PFSK-1 (cell line): ENCODE measurements around the gene MIS18A.

Source experiments
- FOXP2 ChIP-seq: optimal IDR thresholded peaks from 2 replicates; pipeline ENCODE3; 2011; ENCODE audit warnings: borderline replicate concordance, control low read depth, inconsistent platforms; ENCODE audit not compliant: insufficient read depth; ENCODE audit errors: extremely low read length, extremely low read depth
- POLR2AphosphoS5 ChIP-seq: IDR thresholded peaks from 2 replicates; pipeline ENCODE4 v1.6.1; 2012; ENCODE audit warnings: low read depth, mild to moderate bottlenecking, control low read depth, low read length, moderate library complexity
- REST ChIP-seq, 2 experiments: IDR thresholded peaks; 2 replicates each; pipeline versions ENCODE4 v1.6.1 to v1.8.0; 2011 to 2012; ENCODE audit warnings: low read depth in 2 of 2, low read length in 2 of 2, control low read depth in 1 of 2, inconsistent platforms in 1 of 2, mild to moderate bottlenecking in 1 of 2, moderate library complexity in 1 of 2; ENCODE audit not compliant: insufficient read depth in 1 of 2
- TAF1 ChIP-seq: IDR thresholded peaks from 2 replicates; pipeline ENCODE4 v1.6.1; 2012; ENCODE audit warnings: low read length, control low read depth, borderline replicate concordance; ENCODE audit not compliant: insufficient read depth

GRCh38 chr21:32278103-32278502 is 746 bp downstream of the MIS18A start:
- TF ChIP-seq POLR2AphosphoS5 (no peak), TAF1 (0 out of 2 replicates have a peak, but pooled peaks have one; percentile 23), REST (IDR thresholded peaks at IDR 0.05; ENCODE audit: insufficient read depth in 1 of 2, low read depth in 2 of 2, low read length in 2 of 2) (no peak), FOXP2 (no peak)
